ENCODE measurements around the gene TEC.
A peak's percentile ranks its signal among the peaks of the same experiment; 100 is the strongest.

Gene TEC

DNA sequence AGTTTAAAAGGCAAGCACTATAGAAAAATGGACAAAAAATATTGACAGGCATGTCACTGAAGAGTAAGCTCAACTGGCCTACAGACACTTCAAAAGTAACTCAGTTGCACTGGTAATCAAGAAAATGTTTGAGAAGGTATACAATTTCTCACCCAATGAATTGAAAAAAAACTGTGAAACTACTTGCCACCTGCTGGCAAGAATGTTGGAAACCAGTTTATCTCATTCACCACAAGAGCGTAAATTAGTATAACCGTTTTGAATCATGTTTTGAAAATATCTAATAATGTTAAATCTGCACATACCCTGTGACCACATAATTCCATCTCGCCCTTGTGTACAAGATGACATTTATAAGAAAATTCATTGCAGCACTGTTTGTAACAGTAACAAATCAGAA is 167.3 kb downstream of the TEC start:
- no peak for DNase-seq (ENCODE audit: extremely low read depth, low read depth)
- peak; percentile 8 for TF ChIP-seq CTCF (IDR thresholded peaks at IDR 0.05; ENCODE audit: low read depth, low read length, missing control alignments)
- H3K4me3 ChIP-seq (replicated peaks; ENCODE audit: low read depth, low read length) = no peak overlapping the region

GRCh38 chr4:48100256-48100655 is 169.4 kb downstream of the TEC start:
- H3K4me3 ChIP-seq (replicated peaks; ENCODE audit: low read depth, low read length) = no peak overlapping the region
- no peak for TF ChIP-seq CTCF (IDR thresholded peaks at IDR 0.05; ENCODE audit: low read depth, low read length, missing control alignments)
- DNase-seq (ENCODE audit: extremely low read depth, low read depth) = peak; percentile 61

GRCh38 chr4:48095441-48095840 is 174.2 kb downstream of the TEC start:
- no peak for DNase-seq (ENCODE audit: extremely low read depth, low read depth)
- no peak for TF ChIP-seq CTCF (IDR thresholded peaks at IDR 0.05; ENCODE audit: low read depth, low read length, missing control alignments)
- no peak overlapping the region for H3K4me3 ChIP-seq (replicated peaks; ENCODE audit: low read depth, low read length)

GRCh38 chr4:48093991-48094416 is 175.6 kb downstream of the TEC start:
- DNase-seq (ENCODE audit: extremely low read depth, low read depth) = no peak
- TF ChIP-seq CTCF (IDR thresholded peaks at IDR 0.05; ENCODE audit: low read depth, low read length, missing control alignments) = no peak
- no peak overlapping the region for H3K4me3 ChIP-seq (replicated peaks; ENCODE audit: low read depth, low read length)

DNA sequence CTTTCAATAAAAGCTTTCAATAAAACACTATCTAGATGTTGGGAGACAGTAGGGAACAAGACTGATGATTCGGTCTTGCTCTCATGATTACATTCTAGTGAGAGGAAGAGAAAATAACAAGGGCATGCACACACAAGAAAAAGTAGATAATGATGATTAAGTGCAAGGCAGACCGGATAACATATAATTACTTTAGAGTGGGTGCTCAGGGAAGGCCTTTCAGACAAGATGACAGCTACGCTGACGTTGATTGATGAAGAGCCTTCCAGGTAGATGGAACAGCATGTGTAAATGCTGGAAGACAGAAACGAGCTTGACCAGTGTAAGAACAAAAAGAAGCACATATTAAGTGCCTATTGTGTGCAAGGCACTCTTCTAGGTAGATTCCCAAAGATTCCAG is 179.0 kb downstream of the TEC start:
- H3K4me3 ChIP-seq (replicated peaks; ENCODE audit: low read depth, low read length) = no peak overlapping the region
- no peak for DNase-seq (ENCODE audit: extremely low read depth, low read depth)

GRCh38 chr4:48085821-48086589 is 183.6 kb downstream of the TEC start:
- no peak overlapping the region for H3K4me3 ChIP-seq (replicated peaks; ENCODE audit: low read depth, low read length)
- DNase-seq (ENCODE audit: extremely low read depth, low read depth) = no peak
- TF ChIP-seq CTCF (IDR thresholded peaks at IDR 0.05; ENCODE audit: low read depth, low read length, missing control alignments) = no peak

More for the DNA sequence above, 179.0 kb downstream of the TEC start:
- no peak for TF ChIP-seq CTCF (IDR thresholded peaks at IDR 0.05; ENCODE audit: low read depth, low read length, missing control alignments)
